Caco-2 (cell line): Measurements from ENCODE around the gene AKAP6. TPM values are rescaled to one million over a fixed set of nuclear protein-coding genes. Genes with fewer than 3 reads are reported as not detected.

Source experiments
- BruUV-seq: library from RNA; stranded (reverse); fragments of 400-500 nt; replicated peaks from 2 replicates; lab custom pipeline; 2021; lab: Mats Ljungman, UMichigan
- CTCF ChIA-PET: fragments of 300-600 bp; sonication (Branson Sonifier 250); formaldehyde crosslinking; loops from one replicate; lab custom pipeline; 2022; ENCODE audit warnings: antibody characterized with exemption; lab: Charles Lee
- POLR2A ChIA-PET: fragments of 300-600 bp; sonication (Branson Sonifier 250); formaldehyde crosslinking; loops from one replicate; lab custom pipeline; 2022; ENCODE audit warnings: antibody characterized with exemption; lab: Charles Lee
- DNase-seq, 2 experiments: peaks; one replicate each; pipeline versions ENCODE4 v3.0.0 to v3.0.0-alpha.2; 2020 to 2022
- H3K27me3 ChIP-seq: replicated peaks from 2 replicates; pipeline ENCODE4 v1.6.0; 2011; ENCODE audit warnings: low read length; ENCODE audit not compliant: control insufficient read depth, insufficient read depth
- H3K36me3 ChIP-seq: 2 replicates; pipeline ENCODE4 v1.5.1; 2011; ENCODE audit warnings: low read length; ENCODE audit not compliant: control insufficient read depth, insufficient read depth
- H3K4me1 ChIP-seq: fragments of 250-450 bp; sonication (Bioruptor Pico); 2 replicates; pipeline ENCODE4 v1.5.1; 2020; ENCODE audit warnings: mild to moderate bottlenecking
- H3K4me3 ChIP-seq: 2 replicates; pipeline ENCODE4 v1.5.1; 2011; ENCODE audit warnings: low read depth, mild to moderate bottlenecking, control low read depth, low read length
- H3K9me3 ChIP-seq: fragments of 250-450 bp; sonication (Bioruptor Pico); 2 replicates; pipeline ENCODE4 v1.5.1; 2020; ENCODE audit warnings: mild to moderate bottlenecking, moderate library complexity
- H3K27ac Mint-ChIP-seq: one replicate; pipeline ENCODE4 v1.8.0; 2022; ENCODE audit warnings: mixed read lengths; ENCODE audit not compliant: unreplicated experiment
- H3K27me3 Mint-ChIP-seq: one replicate; pipeline ENCODE4 v1.8.0; 2022; ENCODE audit warnings: mixed read lengths; ENCODE audit not compliant: insufficient read depth, unreplicated experiment
- H3K36me3 Mint-ChIP-seq: one replicate; pipeline ENCODE4 v1.8.0; 2022; ENCODE audit warnings: mild to moderate bottlenecking, mixed read lengths; ENCODE audit not compliant: insufficient read depth, unreplicated experiment
- H3K4me1 Mint-ChIP-seq: one replicate; pipeline ENCODE4 v1.8.0; 2022; ENCODE audit warnings: low read depth, mixed read lengths; ENCODE audit not compliant: unreplicated experiment
- H3K4me3 Mint-ChIP-seq: one replicate; pipeline ENCODE4 v1.8.0; 2022; ENCODE audit warnings: mild to moderate bottlenecking, moderate library complexity, mixed read lengths; ENCODE audit not compliant: unreplicated experiment
- H3K9me3 Mint-ChIP-seq: one replicate; pipeline ENCODE4 v1.8.0; 2022; ENCODE audit warnings: mixed read lengths; ENCODE audit not compliant: unreplicated experiment
- CTCF ChIP-seq, 2 experiments: fragments of 200-600 bp in 1 of 2; IDR thresholded peaks; 1 replicate in 1 of 2; 2 replicates in 1 of 2; pipeline versions ENCODE4 v1.5.1 to v1.8.0; 2011 to 2022; ENCODE audit warnings: antibody characterized with exemption in 1 of 2, control low read depth in 1 of 2, inconsistent platforms in 1 of 2, low read depth in 1 of 2, low read length in 1 of 2, mild to moderate bottlenecking in 1 of 2, moderate library complexity in 1 of 2; ENCODE audit not compliant: insufficient read depth in 1 of 2, severe bottlenecking in 1 of 2, unreplicated experiment in 1 of 2
- intact Hi-C: fragments of 100-400 bp; cut with micrococcal nuclease; formaldehyde crosslinking; loops from one replicate; pipeline ENCODE4 v1.10.0; 2022; ENCODE audit not compliant: unreplicated experiment
- total RNA-seq: library from RNA; stranded (reverse); gene quantifications from 2 replicates; pipeline ENCODE4 v1.2.3, GENCODE V29; 2022

Gene AKAP6
- total RNA-seq, 1 experiment from 2014 or later = 3.0 TPM

- ChIA-PET POLR2A (no interaction called here), CTCF (no interaction called here)
- Histone ChIP-seq H3K4me1 (no peaks in the 10 kb centered on the region), H3K4me3 (no peak overlapping the region), H3K36me3 (no peaks in the 10 kb centered on the region), H3K27me3 (no peaks in the 10 kb centered on the region), H3K9me3 (no peaks in the 10 kb centered on the region)
- no peak for TF ChIP-seq CTCF (IDR thresholded peaks at IDR 0.05; ENCODE audit: insufficient read depth in 1 of 2, low read depth in 1 of 2, low read length in 1 of 2, severe bottlenecking in 1 of 2, unreplicated experiment in 1 of 2)
- no TSS peak for BruUV-seq
- DNase-seq = no peak
- Mint-ChIP-seq H3K27ac (no peak overlapping the region), H3K4me1 (no peaks in the 10 kb centered on the region), H3K27me3 (peaks cover 7% of the 10 kb centered on the region), H3K4me3 (no peak overlapping the region), H3K36me3 (no peaks in the 10 kb centered on the region), H3K9me3 (no peaks in the 10 kb centered on the region)
- intact Hi-C loops = no loop called here
Observed at GRCh38 chr14:32606301-32606700, 277.2 kb downstream of the AKAP6 start.

- CTCF ChIA-PET = no interaction called here
- H3K4me3 Mint-ChIP-seq = no peak overlapping the region
Observed at GRCh38 chr14:32607399-32607798, 278.3 kb downstream of the AKAP6 start.

GRCh38 chr14:32608857-32609256, 279.8 kb downstream of the AKAP6 start:
- no peak overlapping the region for H3K4me3 Mint-ChIP-seq
- H3K4me1 Mint-ChIP-seq = no peaks in the 10 kb centered on the region
- ChIA-PET CTCF (no interaction called here), POLR2A (no interaction called here)
- H3K27me3 Mint-ChIP-seq = no peaks in the 10 kb centered on the region
- no peak for DNase-seq
- Histone ChIP-seq H3K27me3 (no peaks in the 10 kb centered on the region), H3K4me1 (no peaks in the 10 kb centered on the region), H3K9me3 (no peaks in the 10 kb centered on the region), H3K36me3 (no peaks in the 10 kb centered on the region), H3K4me3 (no peak overlapping the region)
- no TSS peak for BruUV-seq
- no peaks in the 10 kb centered on the region for H3K36me3 Mint-ChIP-seq
- no peaks in the 10 kb centered on the region for H3K9me3 Mint-ChIP-seq
- TF ChIP-seq CTCF (IDR thresholded peaks at IDR 0.05; ENCODE audit: insufficient read depth in 1 of 2, low read depth in 1 of 2, low read length in 1 of 2, severe bottlenecking in 1 of 2, unreplicated experiment in 1 of 2) = no peak
- H3K27ac Mint-ChIP-seq = no peak overlapping the region
- intact Hi-C loops = no loop called here

More at GRCh38 chr14:32607399-32607798, 278.3 kb downstream of the AKAP6 start:
- Mint-ChIP-seq H3K27ac (no peak overlapping the region), H3K9me3 (no peaks in the 10 kb centered on the region), H3K4me1 (no peaks in the 10 kb centered on the region), H3K36me3 (no peaks in the 10 kb centered on the region), H3K27me3 (peaks cover 3% of the 10 kb centered on the region)
- TF ChIP-seq CTCF (IDR thresholded peaks at IDR 0.05; ENCODE audit: insufficient read depth in 1 of 2, low read depth in 1 of 2, low read length in 1 of 2, severe bottlenecking in 1 of 2, unreplicated experiment in 1 of 2) = no peak
- no peak overlapping the region for H3K4me3 ChIP-seq
- intact Hi-C loops = no loop called here
- no peaks in the 10 kb centered on the region for H3K36me3 ChIP-seq
- no peaks in the 10 kb centered on the region for H3K27me3 ChIP-seq
- no peak for DNase-seq
- H3K9me3 ChIP-seq = no peaks in the 10 kb centered on the region
- BruUV-seq = no TSS peak
- POLR2A ChIA-PET = no interaction called here
- H3K4me1 ChIP-seq = no peaks in the 10 kb centered on the region
